A673 (cell line): ENCODE measurements around the gene SHFL.

ENCODE experiments used
- EZH2 ChIP-seq: fragments of 200-600 bp; sonication (generic); IDR thresholded peaks from 2 replicates; pipeline ENCODE4 v1.6.1; 2017; ENCODE audit warnings: borderline replicate concordance, low read depth, mild to moderate bottlenecking, mixed read lengths, antibody characterized with exemption, low read length; ENCODE audit not compliant: poor library complexity, severe bottlenecking
- TF ChIP-seq, protein P1 (sequence below): fragments of 300-800, 200-600 bp; sonication (generic); conservative IDR thresholded peaks from 2 replicates; pipeline ENCODE4 v1.5.1; 2017; ENCODE audit warnings: low read depth, mild to moderate bottlenecking, antibody characterized with exemption, low read length, moderate library complexity, mixed read lengths

DNA sequence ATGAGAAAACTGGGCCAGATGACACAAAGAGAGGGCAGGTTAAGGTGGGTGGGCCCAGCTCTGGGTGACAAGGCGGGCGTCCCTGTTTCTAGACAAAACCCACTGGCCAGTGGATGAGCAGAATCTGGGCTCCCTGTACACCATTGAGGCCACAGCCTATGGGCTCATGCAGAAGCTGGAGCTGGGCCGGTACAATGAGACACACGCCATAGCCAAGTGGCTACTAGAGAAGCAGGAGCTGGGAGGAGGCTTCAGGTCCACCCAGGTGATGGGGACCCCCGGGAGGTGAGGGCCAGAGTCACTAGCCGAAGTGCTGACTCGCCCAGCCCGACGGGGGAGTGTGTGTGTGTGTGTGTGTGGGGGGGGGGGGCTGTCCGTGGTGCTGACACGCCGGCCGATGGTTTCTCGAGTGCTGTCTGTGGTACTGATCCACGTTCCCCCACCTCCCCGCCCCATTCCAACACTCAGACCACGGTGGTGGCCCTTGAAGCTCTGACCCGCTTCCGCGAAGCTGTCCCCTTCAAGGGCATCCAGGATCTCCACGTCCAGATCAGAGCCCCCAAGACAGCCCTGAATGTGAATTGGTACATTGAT, 24.3 kb upstream of the SHFL start:
- TF ChIP-seq, protein P1, sequence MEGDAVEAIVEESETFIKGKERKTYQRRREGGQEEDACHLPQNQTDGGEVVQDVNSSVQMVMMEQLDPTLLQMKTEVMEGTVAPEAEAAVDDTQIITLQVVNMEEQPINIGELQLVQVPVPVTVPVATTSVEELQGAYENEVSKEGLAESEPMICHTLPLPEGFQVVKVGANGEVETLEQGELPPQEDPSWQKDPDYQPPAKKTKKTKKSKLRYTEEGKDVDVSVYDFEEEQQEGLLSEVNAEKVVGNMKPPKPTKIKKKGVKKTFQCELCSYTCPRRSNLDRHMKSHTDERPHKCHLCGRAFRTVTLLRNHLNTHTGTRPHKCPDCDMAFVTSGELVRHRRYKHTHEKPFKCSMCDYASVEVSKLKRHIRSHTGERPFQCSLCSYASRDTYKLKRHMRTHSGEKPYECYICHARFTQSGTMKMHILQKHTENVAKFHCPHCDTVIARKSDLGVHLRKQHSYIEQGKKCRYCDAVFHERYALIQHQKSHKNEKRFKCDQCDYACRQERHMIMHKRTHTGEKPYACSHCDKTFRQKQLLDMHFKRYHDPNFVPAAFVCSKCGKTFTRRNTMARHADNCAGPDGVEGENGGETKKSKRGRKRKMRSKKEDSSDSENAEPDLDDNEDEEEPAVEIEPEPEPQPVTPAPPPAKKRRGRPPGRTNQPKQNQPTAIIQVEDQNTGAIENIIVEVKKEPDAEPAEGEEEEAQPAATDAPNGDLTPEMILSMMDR: no peak
- no peak for TF ChIP-seq EZH2
